HG02938 (cell line): ENCODE results near the gene ZNF653.
"Not testable (repeated sequence)": the region's sequence is repeated elsewhere in the genome, so short reads cannot be mapped to it uniquely, and the experiment has no call there.

Experiments used
- ATAC-seq: cut with Tn5 transposase; IDR thresholded peaks from one replicate; pipeline ENCODE4 v1.9.1; 2021; ENCODE audit warnings: mild to moderate bottlenecking, moderate library complexity; ENCODE audit not compliant: unreplicated experiment

The ZNF653 gene

GRCh38 chr19:11457831-11458230 lies 47.8 kb downstream of the ZNF653 start:
- ATAC-seq: no peak

DNA sequence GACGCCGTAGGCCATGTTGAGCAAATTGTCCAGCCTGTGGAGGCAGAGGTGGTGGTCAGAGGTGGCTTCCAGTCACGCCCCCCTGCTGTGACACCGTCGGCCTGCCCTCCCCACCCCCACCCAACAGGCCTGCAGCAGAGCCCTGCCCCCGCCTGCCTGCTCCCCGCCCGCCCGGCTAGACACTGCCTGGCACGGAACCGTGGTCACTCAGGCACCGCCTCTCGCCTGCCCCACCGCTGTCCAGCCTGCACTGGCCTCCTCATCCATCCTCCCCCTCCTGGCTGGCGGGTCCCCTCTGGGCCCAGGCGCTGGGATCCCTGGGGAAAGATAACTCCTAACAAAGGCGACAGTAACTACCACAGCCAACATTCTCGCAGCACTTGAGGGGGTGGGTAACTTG lies 48.5 kb downstream of the ZNF653 start:
- ATAC-seq: no peak

GRCh38 chr19:11456659-11457058 lies 49.0 kb downstream of the ZNF653 start:
- ATAC-seq: no peak

DNA sequence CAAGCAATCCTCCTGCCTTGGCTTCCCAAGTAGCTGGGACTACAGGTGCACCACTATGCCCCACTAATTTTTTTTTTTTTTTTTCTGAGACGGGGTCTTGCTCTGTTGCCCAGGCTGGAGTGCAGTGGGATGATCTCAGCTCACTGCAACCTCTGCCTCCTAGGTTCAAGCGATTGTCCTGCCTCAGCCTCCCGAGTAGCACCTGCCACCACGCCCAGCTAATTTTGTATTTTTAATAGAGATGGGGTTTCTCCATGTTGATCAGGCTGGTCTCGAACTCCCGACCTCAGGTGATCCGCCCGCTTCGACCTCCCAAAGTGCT lies 50.4 kb downstream of the ZNF653 start:
- not testable (repeated sequence) for ATAC-seq

DNA sequence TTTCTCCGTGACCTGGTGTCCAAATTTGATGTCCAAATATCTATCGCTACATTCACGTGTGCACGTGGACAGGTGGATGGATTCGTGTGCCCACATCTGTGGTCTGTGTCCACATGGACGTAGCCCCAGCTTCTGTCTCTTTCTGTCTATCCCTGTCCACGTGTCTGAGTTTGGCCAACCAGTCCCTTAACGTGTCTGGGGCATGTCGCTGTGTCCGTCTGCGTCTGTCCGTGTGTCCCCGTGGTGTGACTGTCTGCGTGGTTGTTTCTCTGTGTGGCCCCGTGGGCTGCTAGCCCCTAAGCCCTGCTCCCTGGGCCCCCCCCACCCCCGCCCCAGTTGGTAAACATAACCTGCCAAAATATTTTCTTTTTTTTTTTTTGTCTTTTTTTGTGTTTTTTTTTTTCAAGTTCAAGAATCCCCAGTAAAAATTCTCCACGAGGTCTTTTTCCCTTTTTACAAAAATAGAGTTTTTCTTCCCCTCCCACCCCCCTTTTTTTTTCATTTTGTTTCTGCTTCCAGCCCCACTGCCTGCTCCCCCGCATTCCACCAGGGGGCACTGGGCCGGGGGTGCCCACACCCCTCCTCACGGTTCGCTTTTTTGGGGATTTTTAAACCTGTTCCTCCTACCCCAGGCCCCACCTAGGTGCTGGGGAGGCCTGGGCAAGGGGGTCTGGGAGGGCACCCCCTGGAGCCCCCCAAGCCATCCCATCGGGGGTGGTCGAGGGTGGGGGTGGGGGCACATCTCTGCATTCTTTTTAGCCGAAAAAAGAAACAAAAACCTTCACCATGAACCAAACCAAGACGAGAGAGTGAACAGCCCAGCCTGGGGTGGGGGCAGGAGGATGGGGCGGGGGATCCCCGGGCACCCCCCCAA lies 51.9 kb downstream of the ZNF653 start:
- ATAC-seq: no peak

DNA sequence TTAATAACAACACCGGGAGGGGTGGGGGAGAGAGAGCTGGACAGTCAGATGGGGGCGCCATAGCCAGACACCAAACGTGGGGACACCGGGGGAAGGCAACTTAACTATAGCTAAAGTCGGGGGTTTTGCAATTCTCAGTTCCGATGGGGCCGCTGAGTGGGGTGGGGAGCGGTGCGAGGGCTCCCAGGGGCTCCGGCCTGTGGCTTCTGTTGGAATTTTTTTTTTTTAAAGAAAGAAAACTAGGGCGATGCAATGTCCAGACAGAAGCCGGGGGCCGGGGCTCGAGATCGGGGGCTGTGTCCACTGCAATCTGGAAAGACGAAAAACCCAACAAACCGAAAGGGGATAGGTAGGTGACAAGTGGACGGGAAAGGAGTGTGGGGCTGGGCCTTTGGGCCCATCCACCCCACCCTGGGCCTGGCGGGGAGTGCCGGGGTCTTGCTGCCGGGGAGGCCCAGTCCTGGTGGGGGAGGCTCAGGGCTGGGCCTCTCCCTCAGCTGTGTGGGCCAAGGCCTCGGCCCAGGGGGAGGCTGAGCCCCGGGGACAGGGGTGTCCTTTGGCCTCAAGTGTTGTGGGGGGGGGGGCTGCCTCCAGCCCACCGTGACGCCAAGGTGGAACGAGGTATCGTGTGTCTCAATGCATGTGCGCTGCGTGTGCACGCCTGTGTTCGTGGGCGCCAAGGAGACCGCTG lies 52.9 kb downstream of the ZNF653 start:
- no peak for ATAC-seq

DNA sequence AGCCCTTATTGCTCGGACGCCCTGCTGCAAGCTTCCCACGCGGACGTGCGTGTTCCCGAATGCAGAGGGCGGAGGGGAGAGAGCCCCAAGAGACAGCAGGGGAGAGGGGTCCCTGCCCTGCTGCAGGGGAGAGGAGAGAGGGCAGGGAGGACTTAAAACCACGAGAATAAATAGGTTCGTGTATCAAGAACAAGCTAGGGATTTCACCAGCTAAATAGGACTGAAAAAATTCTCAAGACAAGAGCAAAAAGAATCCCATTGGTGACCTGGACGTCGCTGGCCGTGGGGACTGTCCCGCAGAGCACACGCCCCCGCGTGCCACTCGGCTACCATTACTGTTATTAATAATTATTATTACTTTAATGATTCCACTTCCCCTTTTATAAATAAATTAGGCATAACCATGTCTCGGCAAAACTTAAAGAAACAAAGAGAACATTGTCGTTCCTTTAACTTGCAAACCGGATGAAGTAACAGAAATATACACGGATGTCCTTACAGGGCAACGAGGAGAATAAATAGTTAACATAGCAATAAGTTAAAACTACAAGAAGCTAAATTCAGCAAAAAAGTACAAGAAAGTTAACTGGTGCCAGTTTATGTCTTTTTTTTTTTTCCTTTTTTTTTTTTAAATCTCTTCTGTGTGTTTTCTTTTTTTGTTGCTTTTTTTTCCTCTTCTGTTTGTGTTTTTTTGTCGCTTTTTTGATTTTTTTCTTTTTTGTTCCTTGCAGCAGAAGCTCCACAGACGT lies 53.6 kb downstream of the ZNF653 start:
- ATAC-seq: no peak

DNA sequence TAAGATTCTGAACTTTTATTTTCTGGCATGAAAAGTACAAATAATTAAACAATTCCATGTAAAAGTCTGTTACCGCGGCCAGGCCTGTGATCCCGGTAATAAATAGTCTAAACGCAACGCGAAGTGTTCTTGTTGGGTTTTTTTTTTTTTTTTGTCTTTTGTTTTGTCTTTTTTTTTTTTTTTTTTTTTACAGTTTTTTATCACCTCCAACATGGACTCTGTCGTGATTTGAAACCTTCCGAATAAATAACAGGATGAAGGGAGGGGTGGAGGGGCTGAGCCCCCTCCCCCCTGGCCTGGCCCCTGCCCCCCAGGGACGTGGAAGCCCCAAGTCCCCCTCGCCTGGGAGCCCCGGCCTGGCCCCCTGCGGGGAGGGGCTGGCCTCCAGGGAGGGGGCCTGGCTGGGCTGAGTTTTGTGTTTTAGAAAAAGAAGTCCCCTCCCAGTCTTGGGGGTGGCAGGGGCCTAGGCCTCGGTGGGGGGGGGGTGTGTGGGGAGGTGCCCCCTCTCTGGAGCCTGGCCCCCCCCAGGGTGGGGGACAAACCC lies 54.2 kb downstream of the ZNF653 start:
- ATAC-seq: no peak

- ATAC-seq: no peak
These were observed 54.9 kb downstream of the ZNF653 start for GRCh38 chr19:11450570-11451326.

DNA sequence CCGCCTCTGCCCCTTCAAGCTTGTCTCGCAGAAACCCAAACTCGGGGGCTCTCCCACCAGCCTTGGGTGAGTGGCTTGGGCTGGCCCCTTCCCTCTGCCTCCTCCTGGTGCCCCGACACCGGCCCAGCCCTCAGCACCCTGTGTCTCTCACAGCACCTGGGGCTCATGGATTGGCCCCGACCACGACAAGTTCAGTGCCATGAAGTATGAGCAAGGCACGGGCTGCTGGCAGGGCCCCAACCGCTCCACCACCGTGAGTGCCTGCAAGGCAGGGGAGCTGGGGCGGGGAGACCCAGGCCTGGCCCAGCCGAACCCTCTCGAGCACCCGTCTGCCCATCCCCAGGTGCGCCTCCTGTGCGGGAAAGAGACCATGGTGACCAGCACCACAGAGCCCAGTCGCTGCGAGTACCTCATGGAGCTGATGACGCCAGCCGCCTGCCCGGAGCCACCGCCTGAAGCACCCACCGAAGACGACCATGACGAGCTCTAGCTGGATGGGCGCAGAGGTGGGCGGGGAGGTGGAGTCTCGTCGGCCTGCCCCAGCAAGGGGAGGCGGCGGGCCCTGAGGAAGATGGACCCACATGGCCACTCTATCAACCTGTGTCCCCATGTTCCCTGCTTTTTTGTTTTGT lies 56.6 kb downstream of the ZNF653 start:
- no peak for ATAC-seq

DNA sequence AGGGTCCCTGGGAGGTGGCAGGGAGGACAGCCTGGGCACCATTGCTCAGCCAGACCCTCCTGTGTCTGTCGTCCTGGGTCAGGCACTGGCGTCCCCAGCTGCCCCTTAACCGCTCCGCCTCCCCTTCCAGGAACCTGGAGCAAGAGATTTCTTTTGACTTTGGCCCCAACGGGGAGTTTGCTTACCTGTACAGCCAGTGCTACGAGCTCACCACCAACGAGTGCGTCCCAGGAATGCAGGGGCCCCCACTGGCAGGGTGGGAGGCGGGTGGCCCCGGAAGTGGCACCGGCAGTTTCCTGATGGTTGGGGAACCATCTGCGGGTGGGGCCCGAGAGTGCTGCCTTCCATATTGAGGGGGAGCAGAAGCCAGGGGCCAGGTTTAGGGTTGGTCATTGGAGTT lies 57.2 kb downstream of the ZNF653 start:
- ATAC-seq: no peak

GRCh38 chr19:11447347-11448262 lies 58.0 kb downstream of the ZNF653 start:
- no peak for ATAC-seq

DNA sequence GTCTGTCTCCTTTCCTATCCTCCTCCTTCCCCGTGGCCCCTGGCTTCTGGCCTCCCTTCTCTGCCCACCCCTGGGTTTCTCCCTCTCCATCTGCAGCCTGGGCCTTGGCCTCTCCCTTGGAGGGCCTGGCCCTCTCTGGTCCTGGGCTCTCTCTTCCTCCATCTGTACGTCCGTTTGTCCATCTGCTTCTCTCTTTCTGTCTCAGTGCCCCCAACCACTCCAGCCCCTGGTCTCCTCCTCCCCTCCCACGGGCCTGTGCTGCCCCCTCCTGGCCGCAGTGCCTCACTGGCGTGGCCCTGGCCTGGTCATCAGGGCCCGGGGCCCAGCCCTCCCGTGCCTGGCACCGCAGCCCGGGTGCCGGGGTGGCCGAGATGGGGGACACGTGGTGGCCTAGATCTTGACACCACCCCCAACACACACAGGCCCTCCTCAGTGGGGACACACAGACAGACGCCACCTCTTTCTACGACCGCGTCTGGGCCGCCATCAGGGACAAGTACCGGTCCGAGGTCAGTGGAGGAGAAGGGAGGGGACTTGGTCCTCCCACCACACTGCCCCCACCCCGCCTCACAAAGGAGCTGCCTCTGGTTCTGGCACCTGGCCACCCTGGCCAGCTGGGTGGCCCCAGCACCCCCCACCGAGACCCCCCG lies 58.9 kb downstream of the ZNF653 start:
- no peak for ATAC-seq

- no peak for ATAC-seq
These were observed 59.4 kb downstream of the ZNF653 start for GRCh38 chr19:11446271-11446651.

DNA sequence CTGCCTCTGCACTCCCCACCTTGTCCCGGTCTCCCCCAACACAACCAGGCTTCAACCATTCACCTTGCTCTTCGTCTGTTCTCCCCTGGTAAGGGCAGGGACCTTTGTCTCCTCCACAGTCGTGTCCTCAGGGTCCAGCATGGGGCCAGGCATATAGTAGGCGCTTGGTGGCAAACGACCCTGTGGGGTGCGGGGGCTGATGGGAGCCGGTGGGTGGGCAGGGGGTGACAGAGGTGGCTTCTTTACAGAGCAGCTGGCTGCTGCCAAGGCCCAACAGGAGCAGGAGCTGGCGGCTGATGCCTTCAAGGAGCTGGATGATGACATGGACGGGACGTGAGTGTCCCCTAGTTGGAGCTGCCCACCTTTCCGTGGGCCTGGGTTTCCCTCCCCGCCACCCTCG lies 60.5 kb downstream of the ZNF653 start:
- no peak for ATAC-seq

- no peak for ATAC-seq
These were observed 61.6 kb downstream of the ZNF653 start for GRCh38 chr19:11444059-11444458.

DNA sequence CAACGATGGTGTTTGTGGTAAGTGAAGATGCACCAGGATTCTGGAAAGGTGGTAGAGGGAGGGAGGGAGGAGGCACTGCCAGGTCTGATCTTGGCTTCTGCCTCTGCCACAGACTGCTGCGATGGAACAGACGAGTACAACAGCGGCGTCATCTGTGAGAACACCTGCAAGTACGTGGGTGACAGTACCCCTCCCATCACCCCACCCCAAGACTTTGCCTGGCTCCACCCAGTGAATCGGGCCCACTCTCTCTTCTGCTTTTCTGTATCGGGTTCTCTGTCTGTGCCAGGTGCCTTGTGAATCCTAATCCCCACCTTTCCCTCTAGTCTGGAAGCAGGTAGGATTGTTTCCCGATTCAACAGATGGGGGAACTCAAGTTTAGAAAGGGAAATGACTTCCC lies 67.7 kb downstream of the ZNF653 start:
- ATAC-seq: no peak

DNA sequence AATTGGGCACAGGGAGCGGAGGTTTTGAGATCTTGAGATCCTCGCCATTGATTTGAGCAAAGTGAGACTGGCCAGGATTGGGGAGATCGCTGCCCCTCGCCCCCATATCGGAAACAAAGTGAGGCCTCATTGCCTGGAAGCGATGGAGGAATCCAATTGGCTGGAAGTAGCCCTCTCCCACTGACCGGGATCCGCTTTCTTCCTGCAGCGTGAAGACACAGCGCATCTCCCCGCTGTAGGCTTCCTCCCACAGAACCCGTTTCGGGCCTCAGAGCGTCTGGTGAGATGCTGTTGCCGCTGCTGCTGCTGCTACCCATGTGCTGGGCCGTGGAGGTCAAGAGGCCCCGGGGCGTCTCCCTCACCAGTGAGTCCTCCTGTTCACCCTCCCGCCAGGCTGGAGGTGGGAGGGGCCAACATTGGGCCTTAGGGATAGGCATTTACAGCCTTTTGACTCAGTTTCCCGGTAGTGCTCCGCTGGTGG lies 69.8 kb downstream of the ZNF653 start:
- no peak for ATAC-seq
